SK-N-SH (cell line): ENCODE measurements around the gene ARHGAP23. TPM values are rescaled to one million over a fixed set of nuclear protein-coding genes. Genes with fewer than 3 reads are reported as not detected.

ENCODE experiments used
- CTCF ChIA-PET: fragments of 300-600, 350-600 bp; formaldehyde crosslinking; extraction: SDS; loops from one replicate; lab custom pipeline; 2021; lab: Yijun Ruan, JAX
- POLR2A ChIA-PET: fragments of 350-600 bp; sonication (Branson Sonifier 250); formaldehyde crosslinking; extraction: SDS; loops from one replicate; lab custom pipeline; 2020; ENCODE audit warnings: antibody characterized with exemption, inconsistent platforms; lab: Yijun Ruan, JAX
- DNase-seq: peaks from one replicate; pipeline ENCODE4 v3.0.0; 2012
- H2AFZ ChIP-seq: fragments of 200-600 bp; sonication (generic); 2 replicates; pipeline ENCODE4 v1.8.1; 2016; ENCODE audit warnings: antibody characterized with exemption, mild to moderate bottlenecking, low read depth
- H3F3A ChIP-seq: fragments of 200-600 bp; sonication (generic); replicated peaks from 2 replicates; pipeline ENCODE3; 2016; ENCODE audit warnings: antibody characterized with exemption, mild to moderate bottlenecking; ENCODE audit not compliant: insufficient read depth
- H3K27ac ChIP-seq, 2 experiments: fragments of 200-500 bp in 1 of 2; fragments of 200-600 bp in 1 of 2; sonication (Bioruptor generic) in 1 of 2; sonication (generic), shearing (Covaris generic) in 1 of 2; 2 replicates each; pipeline versions ENCODE4 v1.5.1 to v1.6.1; 2014 to 2016; ENCODE audit warnings: low read depth in 2 of 2, inconsistent platforms in 1 of 2, low read length in 1 of 2, mild to moderate bottlenecking in 1 of 2, mixed read lengths in 1 of 2
- H3K27me3 ChIP-seq: fragments of 200-600 bp; sonication (generic), shearing (Covaris generic); 2 replicates; pipeline ENCODE4 v1.6.1; 2016; ENCODE audit warnings: mixed run types; ENCODE audit not compliant: insufficient read depth
- H3K36me3 ChIP-seq, 2 experiments: fragments of 200-500 bp in 1 of 2; fragments of 200-600 bp in 1 of 2; sonication (Bioruptor generic) in 1 of 2; sonication (generic) in 1 of 2; replicated peaks in 1 of 2; 2 replicates each; pipeline versions ENCODE3 to v1.5.1; 2014 to 2016; ENCODE audit warnings: low read length in 1 of 2, mild to moderate bottlenecking in 1 of 2; ENCODE audit not compliant: insufficient read depth in 2 of 2, control insufficient read depth in 1 of 2
- H3K4me1 ChIP-seq, 2 experiments: fragments of 200-500 bp in 1 of 2; fragments of 200-600 bp in 1 of 2; sonication (Bioruptor generic) in 1 of 2; sonication (generic), shearing (Covaris generic) in 1 of 2; 2 replicates each; pipeline versions ENCODE4 v1.5.1 to v1.6.1; 2014 to 2016; ENCODE audit warnings: low read depth in 1 of 2, low read length in 1 of 2, mixed run types in 1 of 2; ENCODE audit not compliant: insufficient read depth in 2 of 2, control insufficient read depth in 1 of 2
- H3K4me2 ChIP-seq: fragments of 200-600 bp; sonication (generic), shearing (Covaris generic); 2 replicates; pipeline ENCODE4 v1.6.1; 2017; ENCODE audit warnings: mixed run types
- H3K4me3 ChIP-seq, 2 experiments: fragments of 200-500 bp in 1 of 2; fragments of 200-600 bp in 1 of 2; sonication (Bioruptor generic) in 1 of 2; sonication (generic), shearing (Covaris generic) in 1 of 2; 2 replicates each; pipeline versions ENCODE4 v1.5.1 to v1.8.1; 2014 to 2016; ENCODE audit warnings: low read depth in 2 of 2, inconsistent platforms in 1 of 2, low read length in 1 of 2, mild to moderate bottlenecking in 1 of 2, mixed read lengths in 1 of 2, moderate library complexity in 1 of 2
- H3K79me2 ChIP-seq: fragments of 200-600 bp; sonication (generic); 2 replicates; pipeline ENCODE4 v1.8.1; 2017; ENCODE audit warnings: mild to moderate bottlenecking; ENCODE audit not compliant: insufficient read depth
- H3K9ac ChIP-seq: fragments of 200-600 bp; sonication (generic); 2 replicates; pipeline ENCODE4 v1.6.1; 2017; ENCODE audit warnings: mixed run types
- H3K9me2 ChIP-seq: fragments of 200-600 bp; sonication (generic); 2 replicates; pipeline ENCODE4 v1.6.1; 2017; ENCODE audit warnings: mixed run types
- H3K9me3 ChIP-seq: fragments of 200-600 bp; sonication (generic); 2 replicates; pipeline ENCODE4 v1.6.1; 2017; ENCODE audit warnings: mixed run types, mild to moderate bottlenecking, moderate library complexity
- H4K20me1 ChIP-seq: fragments of 200-600 bp; sonication (generic); 2 replicates; pipeline ENCODE4 v1.6.1; 2017; ENCODE audit warnings: mild to moderate bottlenecking, mixed run types; ENCODE audit not compliant: insufficient read depth
- CHD2 ChIP-seq: fragments of 150-350 bp; IDR thresholded peaks from 2 replicates; pipeline ENCODE4 v1.6.1; 2018; ENCODE audit warnings: low read length; ENCODE audit not compliant: partially characterized antibody
- ELF1 ChIP-seq: IDR thresholded peaks from 2 replicates; pipeline ENCODE4 v1.4.0; 2012
- EZH2phosphoT487 ChIP-seq: fragments of 200-600 bp; sonication (generic); IDR thresholded peaks from 2 replicates; pipeline ENCODE4 v1.6.1; 2017; ENCODE audit warnings: low read depth, mixed run types, mild to moderate bottlenecking, antibody characterized with exemption, moderate library complexity, borderline replicate concordance
- FOSL2 ChIP-seq: IDR thresholded peaks from 2 replicates; pipeline ENCODE4 v1.4.0; 2012; ENCODE audit warnings: low read depth, mild to moderate bottlenecking, moderate library complexity, borderline replicate concordance
- FOXJ3 ChIP-seq: sonication (generic); formaldehyde crosslinking; IDR thresholded peaks from 2 replicates; pipeline ENCODE4 v1.5.1; 2020; ENCODE audit warnings: mild to moderate bottlenecking, missing genetic modification reagents
- GABPA ChIP-seq: IDR thresholded peaks from 2 replicates; pipeline ENCODE4 v1.4.0; 2012; ENCODE audit warnings: low read depth, mild to moderate bottlenecking
- MAX ChIP-seq: IDR thresholded peaks from 2 replicates; pipeline ENCODE4 v1.4.0; 2012; ENCODE audit warnings: low read depth
- MXI1 ChIP-seq: IDR thresholded peaks from 2 replicates; pipeline ENCODE4 v1.6.1; 2012; ENCODE audit warnings: mild to moderate bottlenecking, low read depth, low read length, improper control_type of control experiment
- NFIC ChIP-seq: IDR thresholded peaks from 2 replicates; pipeline ENCODE4 v1.4.0; 2012; ENCODE audit warnings: borderline replicate concordance
- PBX3 ChIP-seq: IDR thresholded peaks from 2 replicates; pipeline ENCODE4; 2012
- REST ChIP-seq: IDR thresholded peaks from 2 replicates; pipeline ENCODE4 v1.6.1; 2012; ENCODE audit warnings: mild to moderate bottlenecking, low read depth, low read length, moderate library complexity
- RFX5 ChIP-seq: IDR thresholded peaks from 2 replicates; pipeline ENCODE4 v1.6.1; 2012; ENCODE audit warnings: mild to moderate bottlenecking, improper control_type of control experiment, low read length
- RXRA ChIP-seq: IDR thresholded peaks from 2 replicates; pipeline ENCODE4 v1.4.0; 2012; ENCODE audit warnings: low read depth, mild to moderate bottlenecking, borderline replicate concordance
- TAF1 ChIP-seq: IDR thresholded peaks from 2 replicates; pipeline ENCODE4 v1.6.1; 2012; ENCODE audit warnings: low read depth, mild to moderate bottlenecking, low read length, moderate library complexity, borderline replicate concordance
- TCF12 ChIP-seq: IDR thresholded peaks from 2 replicates; pipeline ENCODE4 v1.4.0; 2012
- TEAD4 ChIP-seq: IDR thresholded peaks from 2 replicates; pipeline ENCODE4 v1.4.0; 2012; ENCODE audit warnings: mild to moderate bottlenecking, borderline replicate concordance; ENCODE audit not compliant: insufficient read depth
- USF1 ChIP-seq: IDR thresholded peaks from 2 replicates; pipeline ENCODE4 v1.4.0; 2012; ENCODE audit warnings: low read depth, borderline replicate concordance
- YY1 ChIP-seq: IDR thresholded peaks from 2 replicates; pipeline ENCODE4 v1.4.0; 2012; ENCODE audit warnings: low read depth, mild to moderate bottlenecking
- WGBS: methylation state at CpG from one replicate; pipeline ENCODE4 v1.1.6; 2017; ENCODE audit warnings: low lambda C conversion rate; 5-methylcytosine and 5-hydroxymethylcytosine counted together
- polyA plus RNA-seq, 3 experiments: library from polyadenylated mRNA; depleted of rRNA; stranded (reverse); fragments of >200 nt; gene quantifications; 2 replicates each; pipeline ENCODE4 v1.2.3, GENCODE V29; 2012

ARHGAP23 gene
- polyA plus RNA-seq, 1 of the 3 experiments (the other 2 are of a cell fraction) = 19.2 TPM

- H3K9me3 ChIP-seq = no peaks in the 10 kb centered on the region
- ChIA-PET CTCF (interaction anchor here (0.9 to 1.4 kb wide), 2 partner anchors 14 to 49 kb away, joined by 3 read pairs; no protein-coding TSS in a partner anchor), POLR2A (no interaction called here)
- WGBS = 95% methylated on average over 14 of the region's 19 CpGs
- no peak overlapping the region for H3K9ac ChIP-seq
- H3K4me1 ChIP-seq = peaks cover 13 to 40% of the 10 kb centered on the region in 2 experiments; a peak in 3 of 4 replicates
- H3F3A ChIP-seq = peaks cover 7% of the 10 kb centered on the region
- H3K27me3 ChIP-seq = no peaks in the 10 kb centered on the region
- no peak for TF ChIP-seq RFX5
- no peak for TF ChIP-seq MAX
- no peak for TF ChIP-seq RXRA
- TF ChIP-seq TAF1 = no peak
- no peak for TF ChIP-seq EZH2phosphoT487
- TF ChIP-seq CHD2 = no peak
- TF ChIP-seq PBX3 = no peak
- no peak for TF ChIP-seq FOXJ3 (CRISPR knock-in tag)
- no peak for TF ChIP-seq MXI1
- no peak for TF ChIP-seq USF1
- TF ChIP-seq TCF12 = no peak
- TF ChIP-seq ELF1 = no peak
- no peak for TF ChIP-seq TEAD4
- no peak for TF ChIP-seq YY1
- no peak for TF ChIP-seq GABPA
- no peak overlapping the region for H3K27ac ChIP-seq
- no peak overlapping the region for H2AFZ ChIP-seq
- no peak for DNase-seq
- no peaks in the 10 kb centered on the region for H3K9me2 ChIP-seq
- peaks cover 5 to 44% of the 10 kb centered on the region in 2 experiments for H3K36me3 ChIP-seq
- H3K79me2 ChIP-seq = peaks cover 54% of the 10 kb centered on the region
- no peak overlapping the region for H3K4me2 ChIP-seq
- H3K4me3 ChIP-seq = no peak overlapping the region
- H4K20me1 ChIP-seq = peaks cover 44% of the 10 kb centered on the region
These were observed 32.7 kb downstream of the ARHGAP23 start for GRCh38 chr17:38460716-38461630.

GRCh38 chr17:38461683-38462082 is 33.4 kb downstream of the ARHGAP23 start:
- DNase-seq = no peak
- Histone ChIP-seq H3K4me2 (no peak overlapping the region), H3K36me3 (peaks cover 10 to 50% of the 10 kb centered on the region in 2 experiments), H4K20me1 (peaks cover 37% of the 10 kb centered on the region), H3K79me2 (peaks cover 54% of the 10 kb centered on the region), H2AFZ (no peak overlapping the region), H3K9ac (no peak overlapping the region), H3F3A (peaks cover 7% of the 10 kb centered on the region), H3K27me3 (no peaks in the 10 kb centered on the region), H3K27ac (no peak overlapping the region), H3K9me3 (no peaks in the 10 kb centered on the region), H3K4me3 (no peak overlapping the region), H3K4me1 (peaks cover 9 to 34% of the 10 kb centered on the region in 2 experiments; a peak in 3 of 4 replicates), H3K9me2 (no peaks in the 10 kb centered on the region)
- ChIA-PET CTCF (interaction anchor here (0.9 to 1.9 kb wide), 5 partner anchors 9 to 206 kb away, joined by 3 to 16 read pairs (median 3); no protein-coding TSS in a partner anchor), POLR2A (no interaction called here)
- TF ChIP-seq FOSL2 (no peak), USF1 (no peak), TEAD4 (no peak), REST (no peak), NFIC (no peak), RXRA (no peak)
- WGBS = 98% methylated on average over 7 of the region's 7 CpGs
